Occipital lobe (tissue), 2 donors: ENCODE measurements around the gene EIF2S3. TPM values are rescaled to one million over a fixed set of nuclear protein-coding genes. Genes with fewer than 3 reads are reported as not detected.
"Not testable (repeated sequence)": the region's sequence is repeated elsewhere in the genome, so short reads cannot be mapped to it uniquely, and the experiment has no call there.

Source experiments
- DNase-seq: peaks from one replicate; lab custom pipeline; 2025; lab: John Stamatoyannopoulos, UW
- total RNA-seq: library from RNA; depleted of rRNA; stranded (reverse); fragments of >200 nt; gene quantifications from one replicate; pipeline ENCODE4 v1.2.3, GENCODE V29; 2014

EIF2S3 gene
- total RNA-seq = 313 TPM

- DNase-seq = peak; percentile 81
Observed at GRCh38 chrX:24054182-24055042, at the start of gene EIF2S3. TSS of gene EIF2S3 (plus strand) at chrX:24054956. CDS start at chrX:24054969, 13 bp downstream.

- DNase-seq = no peak
Observed at GRCh38 chrX:24005028-24005427, 49.7 kb upstream of the EIF2S3 start.

- no peak for DNase-seq
Observed at GRCh38 chrX:24005867-24006266, 48.9 kb upstream of the EIF2S3 start.

DNA sequence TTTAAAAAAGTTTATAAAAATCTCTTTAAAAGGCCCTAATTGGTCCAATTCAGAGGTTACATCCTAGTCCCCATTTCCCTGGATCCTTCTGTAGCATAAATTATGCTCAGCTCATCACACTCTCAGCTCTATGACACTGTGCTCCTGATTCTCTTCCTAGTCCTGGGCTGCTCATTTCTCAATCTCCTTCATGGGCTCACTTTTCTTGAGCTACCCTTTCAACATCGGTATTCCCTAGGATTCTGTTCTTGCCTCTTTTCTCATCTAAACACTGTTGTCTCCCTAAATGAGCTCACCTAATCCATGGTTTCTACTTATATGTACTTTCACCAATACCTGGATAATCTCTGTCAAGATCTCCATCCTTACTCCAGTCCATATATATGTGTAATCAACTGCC, 42.5 kb upstream of the EIF2S3 start:
- DNase-seq = no peak

DNA sequence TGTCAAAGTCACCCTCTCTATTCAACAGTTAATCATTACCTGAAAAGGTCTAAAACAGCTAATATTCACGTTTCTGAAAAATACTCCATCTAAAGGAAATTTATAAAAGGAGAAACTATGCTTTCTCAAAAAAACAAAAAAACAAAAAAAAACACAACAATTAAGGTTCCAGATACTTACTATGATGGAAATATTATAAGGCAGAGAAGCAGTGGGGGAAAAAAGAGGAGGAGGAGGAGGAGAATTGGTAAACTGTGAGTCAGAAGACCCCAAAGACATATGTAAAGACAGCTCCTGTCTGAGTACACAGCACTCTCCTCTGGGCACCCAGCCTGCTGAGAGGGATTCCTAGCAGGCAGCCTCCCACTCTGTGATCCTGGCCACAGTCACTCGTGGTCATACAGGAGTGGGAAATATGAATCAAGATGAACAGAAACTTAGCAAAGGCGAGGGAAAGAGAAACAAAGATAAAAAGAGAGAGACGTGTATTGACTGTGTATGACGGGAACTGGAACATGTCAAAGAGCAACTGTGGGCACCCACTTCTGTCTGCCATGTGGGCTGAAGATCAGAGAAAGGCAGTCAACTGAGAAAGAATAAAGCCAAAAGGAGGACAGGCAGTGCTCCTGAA, 40.3 kb upstream of the EIF2S3 start:
- DNase-seq = no peak

- no peak for DNase-seq
Observed at GRCh38 chrX:24017674-24018073, 37.1 kb upstream of the EIF2S3 start.

- DNase-seq = no peak
Observed at GRCh38 chrX:24018809-24019208, 35.9 kb upstream of the EIF2S3 start.

- no peak for DNase-seq
Observed at GRCh38 chrX:24019448-24019847, 35.3 kb upstream of the EIF2S3 start.

DNA sequence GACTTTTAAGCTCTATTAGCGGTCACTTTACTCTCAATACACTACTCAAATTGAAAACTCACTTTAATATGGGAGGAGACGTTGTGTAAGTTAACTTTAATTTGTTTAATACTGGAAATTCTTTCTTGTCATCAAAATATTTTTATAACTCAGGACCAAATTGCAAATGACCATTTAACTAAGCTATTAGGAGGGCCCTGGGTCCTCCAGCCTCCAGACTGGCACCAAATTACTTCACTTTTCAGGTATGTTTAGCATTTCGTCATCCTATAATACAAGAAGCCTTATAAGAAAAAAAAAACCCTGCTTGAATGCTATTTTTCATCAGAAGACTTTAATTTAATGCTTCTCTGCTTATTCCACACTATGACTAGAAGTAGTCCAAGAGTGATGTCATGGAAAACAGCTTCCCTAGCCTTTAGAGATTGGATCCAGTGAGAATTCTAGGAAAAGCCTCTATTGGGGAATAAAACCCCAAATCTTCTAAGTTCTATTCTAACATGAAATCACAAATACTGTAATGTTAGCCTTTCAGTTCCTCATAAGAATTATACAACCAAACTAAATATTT, 34.4 kb upstream of the EIF2S3 start:
- no peak for DNase-seq

- no peak for DNase-seq
Observed at GRCh38 chrX:24023544-24023943, 31.2 kb upstream of the EIF2S3 start.

DNA sequence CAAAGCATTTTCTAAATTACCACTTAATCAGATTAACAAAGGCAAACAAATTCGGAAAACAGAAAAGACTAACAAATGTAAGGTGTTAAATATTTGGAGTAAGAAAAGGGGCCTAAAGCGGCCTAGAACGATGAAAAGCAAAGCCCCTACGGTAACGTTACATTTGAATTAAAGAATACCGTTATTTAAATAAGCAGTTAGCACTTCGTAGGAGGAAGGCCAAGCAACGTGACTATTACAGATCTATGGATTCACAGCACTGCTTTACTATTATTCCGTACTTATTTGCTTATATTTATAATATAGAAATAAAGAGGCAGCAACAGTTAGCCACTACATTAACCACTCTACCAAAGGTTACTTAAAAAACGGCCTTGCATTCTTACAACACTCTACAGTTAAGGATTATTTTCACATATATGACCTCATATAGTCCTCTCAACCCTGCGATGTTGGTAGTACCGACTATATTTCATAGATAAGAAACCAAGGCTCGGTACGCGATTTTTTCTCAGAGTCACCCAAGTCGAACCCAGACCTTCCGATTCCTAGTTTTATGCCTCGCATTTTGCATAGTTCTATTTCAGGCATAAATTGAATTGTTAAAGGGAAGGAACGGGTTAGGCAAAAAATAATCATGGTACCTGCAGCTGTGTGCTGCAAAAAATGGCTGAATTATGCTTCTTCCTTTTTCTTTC, 30.6 kb upstream of the EIF2S3 start:
- DNase-seq = no peak

DNA sequence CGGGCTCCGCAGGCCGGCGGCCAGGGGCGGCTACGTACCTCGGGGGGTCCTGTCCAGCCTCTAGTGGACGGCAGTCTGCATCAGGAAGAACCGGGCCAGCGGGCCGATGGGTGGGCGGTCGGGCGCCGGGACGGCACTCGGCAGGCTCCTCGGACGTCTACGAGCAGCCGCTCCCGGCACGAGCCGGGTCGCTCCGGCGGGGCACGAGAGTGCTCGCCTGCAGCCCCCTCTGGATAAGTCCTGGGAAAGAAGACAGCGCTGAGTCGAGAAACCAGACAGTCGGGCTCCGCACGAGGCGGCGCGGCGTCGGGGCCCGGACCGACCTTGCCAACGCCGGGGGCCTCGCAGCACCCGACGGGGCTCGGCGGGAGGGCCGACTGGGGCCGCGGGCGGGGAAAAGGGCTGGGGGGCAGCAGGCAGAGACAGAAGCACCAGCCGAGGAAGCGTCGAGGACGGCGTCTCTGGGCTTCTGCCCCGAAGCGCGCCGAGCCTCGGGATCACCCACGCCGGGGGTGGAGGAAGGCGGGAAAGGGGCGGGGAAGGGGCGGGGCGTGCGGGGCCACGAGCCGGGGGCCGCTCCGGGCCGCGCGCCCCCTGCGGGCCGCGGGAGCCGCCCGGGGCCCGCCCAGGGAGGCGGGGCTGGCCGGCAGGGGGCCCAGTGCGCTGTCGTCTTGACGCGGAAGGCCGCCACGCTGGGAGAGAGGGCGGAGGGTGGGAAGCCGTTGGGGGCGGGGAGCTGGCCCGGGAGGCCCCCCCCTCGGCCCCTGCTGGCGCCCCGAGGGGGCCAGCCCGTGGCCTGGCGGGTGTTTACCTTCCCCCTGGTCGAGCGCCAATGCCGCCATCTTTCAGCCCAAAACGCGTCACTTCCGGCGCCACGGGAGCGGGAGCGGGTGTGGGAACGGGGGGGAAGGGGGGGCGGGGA, 29.7 kb upstream of the EIF2S3 start:
- DNase-seq = peak; percentile 74

GRCh38 chrX:24025741-24026403, 28.9 kb upstream of the EIF2S3 start:
- no peak for DNase-seq

GRCh38 chrX:24026432-24026831, 28.3 kb upstream of the EIF2S3 start:
- DNase-seq = no peak

- no peak for DNase-seq
Observed at GRCh38 chrX:24027086-24027485, 27.7 kb upstream of the EIF2S3 start, which contains the start of gene KLHL15. TSS of gene KLHL15 (minus strand) at chrX:24027186. CDS start at chrX:24006693, 20,493 bp downstream.

DNA sequence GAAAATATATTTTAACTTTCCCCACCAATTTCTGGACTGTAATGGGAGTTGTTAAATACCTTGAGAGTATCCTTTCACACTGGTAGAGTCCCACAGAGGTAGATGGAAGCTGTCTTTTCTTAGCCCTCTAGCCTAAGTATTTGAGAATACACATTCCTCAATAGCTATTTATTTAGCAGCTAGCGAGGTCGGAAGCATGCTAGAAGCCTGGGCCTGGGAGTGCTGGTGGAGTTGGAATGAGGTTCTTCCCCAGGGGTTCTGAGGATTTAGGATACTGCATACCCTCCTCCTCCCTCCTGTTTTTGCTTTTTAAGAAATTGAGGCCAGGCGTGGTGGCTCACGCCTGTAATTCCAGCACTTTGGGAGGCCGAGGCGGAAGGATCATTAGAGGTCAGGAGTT, 26.8 kb upstream of the EIF2S3 start:
- no peak for DNase-seq

DNA sequence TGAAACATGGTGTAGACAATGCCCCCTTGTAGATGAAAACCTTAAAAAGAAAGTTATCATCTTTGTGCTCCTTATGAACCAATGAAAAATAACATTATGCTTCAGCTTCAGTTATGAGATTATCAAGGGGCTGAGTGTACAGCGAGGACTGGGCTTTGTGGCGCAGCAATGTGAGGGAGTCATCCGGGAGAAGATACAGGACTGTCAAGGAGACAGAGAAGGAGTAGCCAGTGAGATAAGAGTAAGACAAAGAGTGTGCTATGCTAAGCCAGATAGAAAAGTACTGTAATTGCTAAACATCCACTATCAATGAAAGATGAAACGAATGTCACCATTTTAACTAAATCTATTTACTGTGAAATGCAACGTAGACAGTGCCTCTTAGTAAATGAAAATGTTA, 24.2 kb upstream of the EIF2S3 start:
- no peak for DNase-seq

- DNase-seq = no peak
Observed at GRCh38 chrX:24034485-24034884, 20.3 kb upstream of the EIF2S3 start.

- no peak for DNase-seq
Observed at GRCh38 chrX:24037729-24038128, 17.0 kb upstream of the EIF2S3 start.

- DNase-seq = not testable (repeated sequence)
Observed at GRCh38 chrX:24046060-24046459, 8.7 kb upstream of the EIF2S3 start.
